Measurements from ENCODE around the gene TTC28. TPM values are rescaled to one million over a fixed set of nuclear protein-coding genes. Genes with fewer than 3 reads are reported as not detected.

TTC28 gene
- total RNA-seq, 1 donor from 2014 or later, result 46.2 TPM

- Histone ChIP-seq H3K27ac (no peak overlapping the region), H2AFZ (replicated peaks) (no peak overlapping the region), H3K27me3 (no peaks in the 10 kb centered on the region), H3K36me3 (no peaks in the 10 kb centered on the region), H3K4me1 (peaks cover 5% of the 10 kb centered on the region), H3K4me3 (no peak overlapping the region), H4K20me1 (ENCODE audit: low read depth) (peaks cover 4% of the 10 kb centered on the region), H3K4me2 (no peak overlapping the region), H3K9ac (no peak overlapping the region), H3K79me2 (ENCODE audit: low read depth) (no peaks in the 10 kb centered on the region), H3K9me3 (ENCODE audit: low read depth) (no peaks in the 10 kb centered on the region), H3F3A (ENCODE audit: low read depth) (no peaks in the 10 kb centered on the region)
- H3K4me1 Mint-ChIP-seq, result no peaks in the 10 kb centered on the region
- no peak for TF ChIP-seq EZH2 (IDR thresholded peaks at IDR 0.05)
- TF ChIP-seq EZH2phosphoT487 (IDR thresholded peaks at IDR 0.05), result no peak
- TF ChIP-seq CTCF (IDR thresholded peaks at IDR 0.05), result no peak
- no peak overlapping the region for H3K27ac Mint-ChIP-seq
- DNase-seq (ENCODE audit: low spot score), result no peak
- H3K9me3 Mint-ChIP-seq, result no peaks in the 10 kb centered on the region
- no peaks in the 10 kb centered on the region for H3K27me3 Mint-ChIP-seq (ENCODE audit: insufficient read depth, low read depth)
- H3K36me3 Mint-ChIP-seq, result peaks cover 6% of the 10 kb centered on the region
- no peak overlapping the region for H3K4me3 Mint-ChIP-seq
Measured at GRCh38 chr22:28379075-28379779, 300.4 kb downstream of the TTC28 start.

- no peak for DNase-seq (ENCODE audit: low spot score)
Measured at GRCh38 chr22:28375761-28376534, 303.7 kb downstream of the TTC28 start.

GRCh38 chr22:28373831-28374230, 305.8 kb downstream of the TTC28 start:
- TF ChIP-seq CTCF (IDR thresholded peaks at IDR 0.05), result no peak
- no peak for TF ChIP-seq EZH2phosphoT487 (IDR thresholded peaks at IDR 0.05)
- Mint-ChIP-seq H3K27ac (no peak overlapping the region), H3K9me3 (peaks cover 12% of the 10 kb centered on the region), H3K4me1 (no peaks in the 10 kb centered on the region), H3K27me3 (ENCODE audit: insufficient read depth, low read depth) (no peaks in the 10 kb centered on the region), H3K4me3 (no peak overlapping the region), H3K36me3 (peaks cover 10% of the 10 kb centered on the region)
- Histone ChIP-seq H3K79me2 (ENCODE audit: low read depth) (no peaks in the 10 kb centered on the region), H3K9me3 (ENCODE audit: low read depth) (no peaks in the 10 kb centered on the region), H3K4me2 (no peak overlapping the region), H3K4me3 (no peak overlapping the region), H3K4me1 (no peaks in the 10 kb centered on the region), H3K9ac (no peak overlapping the region), H3K36me3 (no peaks in the 10 kb centered on the region), H2AFZ (replicated peaks) (no peak overlapping the region), H3F3A (ENCODE audit: low read depth) (no peaks in the 10 kb centered on the region), H4K20me1 (ENCODE audit: low read depth) (no peaks in the 10 kb centered on the region), H3K27ac (no peak overlapping the region), H3K27me3 (no peaks in the 10 kb centered on the region)
- no peak for DNase-seq (ENCODE audit: low spot score)

More at GRCh38 chr22:28375761-28376534, 303.7 kb downstream of the TTC28 start:
- no peaks in the 10 kb centered on the region for H3K9me3 Mint-ChIP-seq
- H3K27ac Mint-ChIP-seq, result no peak overlapping the region
- H3K4me2 ChIP-seq, result no peak overlapping the region
- no peak overlapping the region for H3K4me3 Mint-ChIP-seq
- no peak overlapping the region for H2AFZ ChIP-seq (replicated peaks)
- no peak overlapping the region for H3K27ac ChIP-seq
- no peak overlapping the region for H3K9ac ChIP-seq
- H3K4me1 ChIP-seq, result no peaks in the 10 kb centered on the region
- H4K20me1 ChIP-seq (ENCODE audit: low read depth), result no peaks in the 10 kb centered on the region
- H3K4me3 ChIP-seq, result no peak overlapping the region
- H3K9me3 ChIP-seq (ENCODE audit: low read depth), result no peaks in the 10 kb centered on the region
- H3K36me3 ChIP-seq, result no peaks in the 10 kb centered on the region
- no peaks in the 10 kb centered on the region for H3K27me3 ChIP-seq
- H3K27me3 Mint-ChIP-seq (ENCODE audit: insufficient read depth, low read depth), result no peaks in the 10 kb centered on the region
- H3K79me2 ChIP-seq (ENCODE audit: low read depth), result no peaks in the 10 kb centered on the region
- peaks cover 3% of the 10 kb centered on the region for H3K36me3 Mint-ChIP-seq
- no peaks in the 10 kb centered on the region for H3K4me1 Mint-ChIP-seq
- no peaks in the 10 kb centered on the region for H3F3A ChIP-seq (ENCODE audit: low read depth)
- TF ChIP-seq EZH2 (IDR thresholded peaks at IDR 0.05) (no peak), EZH2phosphoT487 (IDR thresholded peaks at IDR 0.05) (no peak), CTCF (IDR thresholded peaks at IDR 0.05) (no peak)
